NT2/D1 (cell line): Measurements from ENCODE around the gene IFIT5.

ENCODE experiments used
- SUZ12 ChIP-seq: IDR thresholded peaks from 2 replicates; pipeline ENCODE4 v1.6.1; 2011; ENCODE audit not compliant: insufficient read length, insufficient read depth; ENCODE audit errors: extremely low read depth
- ZNF274 ChIP-seq: IDR thresholded peaks from 2 replicates; pipeline ENCODE4 v1.6.1; 2011; ENCODE audit warnings: mild to moderate bottlenecking, low read depth, low read length

GRCh38 chr10:89389254-89389653 is 25.1 kb upstream of the IFIT5 start:
- TF ChIP-seq SUZ12, result no peak
- TF ChIP-seq ZNF274, result no peak
